Epithelial cell of esophagus (primary cell): ENCODE results near the gene EML3.

Source experiments
- DNase-seq: peaks from one replicate; pipeline ENCODE4 v3.0.0; 2010; ENCODE audit warnings: low read depth
- H3K4me3 ChIP-seq: 2 replicates; pipeline ENCODE4 v1.5.1; 2011; ENCODE audit warnings: mild to moderate bottlenecking, low read length, control low read depth
- CTCF ChIP-seq: IDR thresholded peaks from 2 replicates; pipeline ENCODE4 v1.5.1; 2011; ENCODE audit warnings: low read depth, mild to moderate bottlenecking, low read length, control low read depth, inconsistent platforms; ENCODE audit not compliant: insufficient read depth; ENCODE audit errors: missing control alignments

EML3 gene

GRCh38 chr11:62602141-62603071, 10.2 kb downstream of the EML3 start:
- DNase-seq: peak; percentile 74
- H3K4me3 ChIP-seq: peak overlapping the region; percentile 85
- TF ChIP-seq CTCF: peak; percentile 23

- TF ChIP-seq CTCF: no peak
- peak within 1 kb of the TSS; percentile 85 for H3K4me3 ChIP-seq
- DNase-seq: peak; percentile 98
Observed at GRCh38 chr11:62601372-62602140, 11.0 kb downstream of the EML3 start, which contains the start of gene MTA2. MTA2 (minus strand) TSS chr11:62601865; CDS start chr11:62601450, 415 bp downstream.

GRCh38 chr11:62601122-62601371, 11.5 kb downstream of the EML3 start:
- peak; percentile 26 for DNase-seq
- H3K4me3 ChIP-seq: peak overlapping the region; percentile 85
- TF ChIP-seq CTCF: no peak

- no peak for DNase-seq
- TF ChIP-seq CTCF: no peak
- H3K4me3 ChIP-seq: peak overlapping the region; percentile 85
Observed at GRCh38 chr11:62600367-62601121, 12.0 kb downstream of the EML3 start.

GRCh38 chr11:62599901-62600300, 12.7 kb downstream of the EML3 start:
- TF ChIP-seq CTCF: no peak
- peak; percentile 97 for DNase-seq
- peak overlapping the region; percentile 85 for H3K4me3 ChIP-seq

- H3K4me3 ChIP-seq: peak overlapping the region; percentile 85
- DNase-seq: peak; percentile 98
- no peak for TF ChIP-seq CTCF
Observed at GRCh38 chr11:62599069-62599696, 13.4 kb downstream of the EML3 start.
